Measurements from ENCODE around the gene CLCN7. TPM values are rescaled to one million over a fixed set of nuclear protein-coding genes. Genes with fewer than 3 reads are reported as not detected.

Gene CLCN7
- total RNA-seq, 1 experiment from 2014 or later, result 64.0 TPM

DNA sequence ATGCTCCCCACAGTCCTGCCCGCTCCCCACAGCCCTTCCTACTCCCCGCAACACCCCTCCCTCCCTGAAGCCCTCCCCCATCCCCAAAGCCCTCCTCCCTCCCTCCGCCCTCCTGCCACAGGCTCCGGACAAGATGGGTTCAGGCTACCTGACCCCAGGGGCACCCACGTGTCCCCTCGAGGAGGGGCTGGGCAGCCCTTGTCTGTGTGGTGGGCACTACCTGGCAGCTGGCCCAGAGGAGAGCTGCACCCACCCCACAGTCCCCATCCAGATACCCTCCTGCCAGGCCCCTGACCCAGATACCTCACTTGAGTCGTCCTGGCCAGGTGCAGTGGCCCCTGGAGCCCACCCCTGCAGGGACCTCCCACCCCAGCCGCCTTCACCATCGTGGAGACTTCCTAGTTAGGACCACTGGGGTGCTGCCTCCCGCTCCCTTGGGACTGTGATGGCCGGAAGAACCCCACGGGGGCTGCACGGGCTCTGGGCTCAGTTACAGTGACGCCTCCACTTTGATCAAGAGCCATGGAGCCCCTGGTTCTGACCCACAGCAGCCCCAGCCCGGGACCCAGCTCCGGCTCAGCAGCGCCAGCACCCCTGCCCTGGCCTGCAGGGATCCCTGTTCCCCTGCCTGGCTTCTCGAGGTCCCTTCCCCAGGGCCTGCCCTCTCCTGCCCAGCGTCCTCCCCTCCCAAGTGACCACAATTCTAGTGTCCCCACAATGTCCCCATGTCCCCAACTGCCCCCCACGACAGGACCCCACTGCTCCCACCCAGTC, 43.1 kb downstream of the CLCN7 start:
- H3K36me3 ChIP-seq (ENCODE audit: control insufficient read depth in 1 of 2, insufficient read depth in 2 of 2, low read length in 2 of 2), result no peaks in the 10 kb centered on the region
- no peaks in the 10 kb centered on the region for H3K9me3 ChIP-seq (ENCODE audit: control insufficient read depth in 1 of 2, insufficient read depth in 1 of 2, low read depth in 1 of 2, low read length in 2 of 2)
- ChIA-PET CTCF (no interaction called here), POLR2A (no interaction called here), RAD21 (ENCODE audit: low non-redundant PET in 1 of 2, low total read pairs in 2 of 2, uncharacterized antibody in 2 of 2, unreplicated experiment in 2 of 2) (no interaction called here)
- DNase-seq (ENCODE audit: low read depth, low spot score), result no peak
- no peak overlapping the region for H3K4me3 ChIP-seq (replicated peaks in 1 of 2; ENCODE audit: low read depth in 1 of 2, low read length in 2 of 2)
- TF ChIP-seq, protein P1, sequence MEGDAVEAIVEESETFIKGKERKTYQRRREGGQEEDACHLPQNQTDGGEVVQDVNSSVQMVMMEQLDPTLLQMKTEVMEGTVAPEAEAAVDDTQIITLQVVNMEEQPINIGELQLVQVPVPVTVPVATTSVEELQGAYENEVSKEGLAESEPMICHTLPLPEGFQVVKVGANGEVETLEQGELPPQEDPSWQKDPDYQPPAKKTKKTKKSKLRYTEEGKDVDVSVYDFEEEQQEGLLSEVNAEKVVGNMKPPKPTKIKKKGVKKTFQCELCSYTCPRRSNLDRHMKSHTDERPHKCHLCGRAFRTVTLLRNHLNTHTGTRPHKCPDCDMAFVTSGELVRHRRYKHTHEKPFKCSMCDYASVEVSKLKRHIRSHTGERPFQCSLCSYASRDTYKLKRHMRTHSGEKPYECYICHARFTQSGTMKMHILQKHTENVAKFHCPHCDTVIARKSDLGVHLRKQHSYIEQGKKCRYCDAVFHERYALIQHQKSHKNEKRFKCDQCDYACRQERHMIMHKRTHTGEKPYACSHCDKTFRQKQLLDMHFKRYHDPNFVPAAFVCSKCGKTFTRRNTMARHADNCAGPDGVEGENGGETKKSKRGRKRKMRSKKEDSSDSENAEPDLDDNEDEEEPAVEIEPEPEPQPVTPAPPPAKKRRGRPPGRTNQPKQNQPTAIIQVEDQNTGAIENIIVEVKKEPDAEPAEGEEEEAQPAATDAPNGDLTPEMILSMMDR (IDR thresholded peaks at IDR 0.05 in 2 of 3, conservative IDR thresholded peaks at IDR 0.05 in 1 of 3; ENCODE audit: borderline replicate concordance in 1 of 3, insufficient read depth in 1 of 3, low read depth in 2 of 3, low read length in 2 of 3), result no peak
- TF ChIP-seq POLR2A (IDR thresholded peaks at IDR 0.05; ENCODE audit: borderline replicate concordance, extremely low read depth, insufficient read depth, insufficient read length), result no peak
- TF ChIP-seq POLR2AphosphoS5 (IDR thresholded peaks at IDR 0.05; ENCODE audit: low read depth, low read length), result no peak
- no peak for TF ChIP-seq SIN3A (IDR thresholded peaks at IDR 0.05; ENCODE audit: low read depth)
- H3K9me2 ChIP-seq (ENCODE audit: insufficient read depth), result no peaks in the 10 kb centered on the region
- H3K79me2 ChIP-seq (ENCODE audit: insufficient read depth, low read length), result no peaks in the 10 kb centered on the region
- H3K4me1 ChIP-seq (ENCODE audit: control insufficient read depth in 1 of 2, insufficient read depth in 2 of 2, low read length in 2 of 2), result peaks cover 0 to 12% of the 10 kb centered on the region in 2 experiments; a peak in 2 of 4 replicates
- ATAC-seq, result no peak
- H2AFZ ChIP-seq (ENCODE audit: low read depth, low read length, poor library complexity, severe bottlenecking), result no peak overlapping the region
- no peaks in the 10 kb centered on the region for H3K27me3 ChIP-seq (ENCODE audit: insufficient read depth, low read length)
- H4K20me1 ChIP-seq (ENCODE audit: insufficient read depth), result no peaks in the 10 kb centered on the region
- intact Hi-C loops (cut with micrococcal nuclease), result no loop called here
- H3K9ac ChIP-seq (ENCODE audit: low read length), result no peak overlapping the region
- no peak overlapping the region for H3K27ac ChIP-seq (ENCODE audit: low read depth, low read length)
- no TSS peak for BruUV-seq (replicated peaks)
- no peak overlapping the region for H3K4me2 ChIP-seq (ENCODE audit: low read length)

DNA sequence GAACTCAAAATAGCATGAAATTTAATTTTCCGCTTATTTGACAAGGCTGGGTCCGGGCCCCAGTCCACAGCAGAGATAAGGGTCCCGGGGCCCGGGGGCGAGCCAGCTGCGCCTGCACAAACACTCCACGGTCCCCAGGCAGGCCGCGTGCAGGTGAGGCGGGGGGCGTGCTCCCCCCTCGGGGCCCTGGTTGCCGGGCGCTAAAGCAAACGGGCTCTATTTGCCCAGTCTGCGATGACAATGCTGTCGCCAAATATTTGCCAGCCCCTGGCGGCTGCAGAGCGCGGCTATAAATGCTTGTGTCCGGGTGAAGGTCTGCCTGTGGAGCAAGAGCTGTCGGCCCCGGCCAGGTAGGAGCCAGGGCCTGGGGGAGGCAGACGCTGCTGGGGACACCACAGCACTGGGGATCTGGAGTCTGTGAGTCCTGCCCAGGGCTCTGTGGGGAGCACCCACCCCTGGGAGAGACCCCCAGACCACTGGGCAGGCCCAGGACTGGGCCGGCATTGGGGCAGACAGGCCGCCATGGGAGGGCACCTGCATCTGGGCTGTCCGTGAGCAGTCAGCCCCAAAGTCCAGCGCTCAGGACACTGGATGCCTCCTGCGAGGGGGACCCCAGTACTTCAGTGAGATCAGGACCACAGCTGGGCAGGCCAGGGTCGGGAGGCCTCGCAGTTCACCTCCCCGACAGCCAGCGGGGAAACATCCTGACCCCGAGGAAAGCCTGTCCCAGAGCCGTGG, 43.9 kb downstream of the CLCN7 start, which contains the start of gene PERCC1:
TSS of gene PERCC1 (plus strand) at position 320 of the 738 bp plus-strand sequence. CDS start 1,516 bp downstream, outside the sequence.
- no TSS peak for BruUV-seq (replicated peaks)
- no peak for DNase-seq (ENCODE audit: low read depth, low spot score)
- H3K4me3 ChIP-seq (replicated peaks in 1 of 2; ENCODE audit: low read depth in 1 of 2, low read length in 2 of 2), result no peak within 1 kb of the TSS
- H3K9me2 ChIP-seq (ENCODE audit: insufficient read depth), result no peaks in the 10 kb centered on the region
- ChIA-PET CTCF (no interaction called here), POLR2A (no interaction called here), RAD21 (ENCODE audit: low non-redundant PET in 1 of 2, low total read pairs in 2 of 2, uncharacterized antibody in 2 of 2, unreplicated experiment in 2 of 2) (no interaction called here)
- H3K4me1 ChIP-seq (ENCODE audit: control insufficient read depth in 1 of 2, insufficient read depth in 2 of 2, low read length in 2 of 2), result peaks cover 0 to 12% of the 10 kb centered on the region in 2 experiments; a peak in 2 of 4 replicates
- H3K79me2 ChIP-seq (ENCODE audit: insufficient read depth, low read length), result no peaks in the 10 kb centered on the region
- H3K4me2 ChIP-seq (ENCODE audit: low read length), result no peak within 1 kb of the TSS
- H3K9me3 ChIP-seq (ENCODE audit: control insufficient read depth in 1 of 2, insufficient read depth in 1 of 2, low read depth in 1 of 2, low read length in 2 of 2), result no peaks in the 10 kb centered on the region
- H2AFZ ChIP-seq (ENCODE audit: low read depth, low read length, poor library complexity, severe bottlenecking), result no peak within 1 kb of the TSS
- H3K9ac ChIP-seq (ENCODE audit: low read length), result no peak within 1 kb of the TSS
- no peaks in the 10 kb centered on the region for H4K20me1 ChIP-seq (ENCODE audit: insufficient read depth)
- intact Hi-C loops (cut with micrococcal nuclease), result no loop called here
- H3K27me3 ChIP-seq (ENCODE audit: insufficient read depth, low read length), result no peaks in the 10 kb centered on the region
- no peak within 1 kb of the TSS for H3K27ac ChIP-seq (ENCODE audit: low read depth, low read length)
- no peak for ATAC-seq
- no peaks in the 10 kb centered on the region for H3K36me3 ChIP-seq (ENCODE audit: control insufficient read depth in 1 of 2, insufficient read depth in 2 of 2, low read length in 2 of 2)
- TF ChIP-seq, protein P2, sequence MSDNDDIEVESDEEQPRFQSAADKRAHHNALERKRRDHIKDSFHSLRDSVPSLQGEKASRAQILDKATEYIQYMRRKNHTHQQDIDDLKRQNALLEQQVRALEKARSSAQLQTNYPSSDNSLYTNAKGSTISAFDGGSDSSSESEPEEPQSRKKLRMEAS (IDR thresholded peaks at IDR 0.05), result no peak
- no peak for TF ChIP-seq SP1 (IDR thresholded peaks at IDR 0.05; ENCODE audit: low read depth)
- TF ChIP-seq, protein P3, sequence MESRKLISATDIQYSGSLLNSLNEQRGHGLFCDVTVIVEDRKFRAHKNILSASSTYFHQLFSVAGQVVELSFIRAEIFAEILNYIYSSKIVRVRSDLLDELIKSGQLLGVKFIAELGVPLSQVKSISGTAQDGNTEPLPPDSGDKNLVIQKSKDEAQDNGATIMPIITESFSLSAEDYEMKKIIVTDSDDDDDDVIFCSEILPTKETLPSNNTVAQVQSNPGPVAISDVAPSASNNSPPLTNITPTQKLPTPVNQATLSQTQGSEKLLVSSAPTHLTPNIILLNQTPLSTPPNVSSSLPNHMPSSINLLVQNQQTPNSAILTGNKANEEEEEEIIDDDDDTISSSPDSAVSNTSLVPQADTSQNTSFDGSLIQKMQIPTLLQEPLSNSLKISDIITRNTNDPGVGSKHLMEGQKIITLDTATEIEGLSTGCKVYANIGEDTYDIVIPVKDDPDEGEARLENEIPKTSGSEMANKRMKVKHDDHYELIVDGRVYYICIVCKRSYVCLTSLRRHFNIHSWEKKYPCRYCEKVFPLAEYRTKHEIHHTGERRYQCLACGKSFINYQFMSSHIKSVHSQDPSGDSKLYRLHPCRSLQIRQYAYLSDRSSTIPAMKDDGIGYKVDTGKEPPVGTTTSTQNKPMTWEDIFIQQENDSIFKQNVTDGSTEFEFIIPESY (IDR thresholded peaks at IDR 0.05; ENCODE audit: extremely low read depth, insufficient replicate concordance, low read length), result no peak
- TF ChIP-seq POLR2A (IDR thresholded peaks at IDR 0.05; ENCODE audit: borderline replicate concordance, extremely low read depth, insufficient read depth, insufficient read length), result no peak
- TF ChIP-seq TCF7L2 (IDR thresholded peaks at IDR 0.05; ENCODE audit: borderline replicate concordance, extremely low read depth, insufficient read depth, insufficient read length), result no peak
- no peak for TF ChIP-seq ELF1 (IDR thresholded peaks at IDR 0.05; ENCODE audit: borderline replicate concordance, low read depth)
- no peak for TF ChIP-seq EZH2 (IDR thresholded peaks at IDR 0.05)
- no peak for TF ChIP-seq POLR2AphosphoS5 (IDR thresholded peaks at IDR 0.05; ENCODE audit: low read depth, low read length)
- no peak for TF ChIP-seq JUND (IDR thresholded peaks at IDR 0.05)
